Memory B cell (primary cell): ENCODE measurements around the gene SPEG.

Experiments used
- ATAC-seq: fragments of 150-1000 bp; cut with Tn5 transposase; 2 replicates; pipeline ENCODE4 v1.10.0; 2021; ENCODE audit warnings: low read depth, mild to moderate bottlenecking, moderate library complexity
- DNase-seq, 2 donors: peaks; one replicate each; pipeline ENCODE4 v3.0.0; 2022; ENCODE audit warnings: low spot score in 2 of 2
- H3K27ac Mint-ChIP-seq: one replicate; pipeline ENCODE4 v1.8.0; 2022; ENCODE audit warnings: mild to moderate bottlenecking, moderate library complexity, mixed read lengths
- H3K27me3 Mint-ChIP-seq: one replicate; pipeline ENCODE4 v1.8.0; 2022; ENCODE audit warnings: mixed read lengths
- H3K36me3 Mint-ChIP-seq: one replicate; pipeline ENCODE4 v1.8.0; 2022; ENCODE audit warnings: mild to moderate bottlenecking, mixed read lengths
- H3K4me1 Mint-ChIP-seq: one replicate; pipeline ENCODE4 v1.8.0; 2022; ENCODE audit warnings: mixed read lengths
- H3K4me3 Mint-ChIP-seq: one replicate; pipeline ENCODE4 v1.8.0; 2022; ENCODE audit warnings: mild to moderate bottlenecking, moderate library complexity, mixed read lengths
- H3K9me3 Mint-ChIP-seq: one replicate; pipeline ENCODE4 v1.8.0; 2022; ENCODE audit warnings: mixed read lengths

SPEG gene

DNA sequence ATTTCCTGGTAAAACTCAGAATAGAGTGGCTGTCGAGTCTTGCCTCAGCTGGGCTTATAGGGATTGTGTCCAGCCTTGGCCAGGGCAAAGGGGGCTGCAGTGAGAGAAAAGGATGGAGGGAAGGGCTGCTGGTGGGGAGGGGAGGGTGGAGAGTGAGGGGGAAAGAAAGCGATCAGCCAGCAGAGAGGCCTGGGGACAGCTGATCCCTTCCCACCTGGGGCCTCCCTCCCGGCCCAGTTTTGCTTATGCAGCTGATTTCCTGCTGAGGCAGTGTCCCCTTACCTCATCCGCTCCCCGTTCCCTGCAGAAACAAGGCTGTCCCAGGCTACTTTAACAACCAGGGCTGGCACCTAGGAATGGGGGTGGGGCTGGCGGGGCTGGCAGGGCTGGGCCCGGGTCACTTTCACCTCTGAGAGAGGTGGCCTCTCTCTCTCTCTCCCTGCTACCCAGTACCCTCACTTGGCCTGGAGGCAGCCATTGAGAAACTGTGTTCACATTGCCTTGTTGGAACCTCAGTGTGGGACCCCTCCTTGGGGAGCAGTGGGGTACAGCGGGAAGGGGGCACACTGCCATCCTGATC lies 51.8 kb downstream of the SPEG start:
- no peaks in the 10 kb centered on the region for H3K36me3 Mint-ChIP-seq
- ATAC-seq (no peak), DNase-seq (no peak)
- H3K4me1 Mint-ChIP-seq: no peaks in the 10 kb centered on the region
- no peak overlapping the region for H3K4me3 Mint-ChIP-seq
- peaks cover 17% of the 10 kb centered on the region for H3K27me3 Mint-ChIP-seq
- H3K27ac Mint-ChIP-seq: no peak overlapping the region
- no peaks in the 10 kb centered on the region for H3K9me3 Mint-ChIP-seq

DNA sequence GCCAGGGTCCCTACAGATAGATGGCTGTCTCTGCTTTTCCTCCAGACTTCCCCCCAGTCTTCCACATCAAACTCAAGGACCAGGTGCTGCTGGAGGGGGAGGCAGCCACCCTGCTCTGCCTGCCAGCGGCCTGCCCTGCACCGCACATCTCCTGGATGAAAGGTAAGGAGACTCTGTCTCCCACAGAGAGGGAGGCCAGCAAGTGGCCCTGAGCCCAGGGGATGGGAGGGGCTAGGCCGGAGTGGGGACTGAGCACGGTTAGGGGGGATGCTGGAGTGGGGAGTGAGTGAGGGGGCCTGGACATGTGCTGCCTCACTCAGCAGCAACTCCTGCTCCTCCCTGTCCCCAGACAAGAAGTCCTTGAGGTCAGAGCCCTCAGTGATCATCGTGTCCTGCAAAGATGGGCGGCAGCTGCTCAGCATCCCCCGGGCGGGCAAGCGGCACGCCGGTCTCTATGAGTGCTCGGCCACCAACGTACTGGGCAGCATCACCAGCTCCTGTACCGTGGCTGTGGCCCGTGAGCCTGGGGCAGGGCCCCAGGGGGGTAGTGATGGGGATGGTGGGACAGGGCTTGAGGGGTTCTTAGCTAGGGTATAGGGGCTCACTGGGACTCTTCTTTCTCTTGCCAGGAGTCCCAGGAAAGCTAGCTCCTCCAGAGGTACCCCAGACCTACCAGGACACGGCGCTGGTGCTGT lies 53.7 kb downstream of the SPEG start:
- Mint-ChIP-seq H3K9me3 (no peaks in the 10 kb centered on the region), H3K27ac (no peak overlapping the region), H3K36me3 (no peaks in the 10 kb centered on the region), H3K4me1 (no peaks in the 10 kb centered on the region), H3K27me3 (peaks cover 28% of the 10 kb centered on the region), H3K4me3 (no peak overlapping the region)
- ATAC-seq: no peak
- no peak for DNase-seq

DNA sequence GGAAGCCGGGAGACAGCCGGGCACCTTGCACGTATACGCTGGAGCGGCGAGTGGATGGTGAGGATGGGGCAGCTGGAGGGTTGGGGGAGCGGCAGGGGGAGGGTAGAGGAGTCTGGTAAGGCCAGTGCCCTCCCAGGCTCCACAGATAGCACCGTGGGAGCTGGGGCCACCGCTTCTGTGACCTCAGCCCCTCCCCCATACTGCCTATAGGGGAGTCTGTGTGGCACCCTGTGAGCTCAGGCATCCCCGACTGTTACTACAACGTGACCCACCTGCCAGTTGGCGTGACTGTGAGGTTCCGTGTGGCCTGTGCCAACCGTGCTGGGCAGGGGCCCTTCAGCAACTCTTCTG lies 54.2 kb downstream of the SPEG start:
- H3K9me3 Mint-ChIP-seq: no peaks in the 10 kb centered on the region
- no peaks in the 10 kb centered on the region for H3K36me3 Mint-ChIP-seq
- ATAC-seq: no peak
- no peaks in the 10 kb centered on the region for H3K4me1 Mint-ChIP-seq
- no peak overlapping the region for H3K27ac Mint-ChIP-seq
- no peak overlapping the region for H3K4me3 Mint-ChIP-seq
- DNase-seq: no peak
- peaks cover 30% of the 10 kb centered on the region for H3K27me3 Mint-ChIP-seq

DNA sequence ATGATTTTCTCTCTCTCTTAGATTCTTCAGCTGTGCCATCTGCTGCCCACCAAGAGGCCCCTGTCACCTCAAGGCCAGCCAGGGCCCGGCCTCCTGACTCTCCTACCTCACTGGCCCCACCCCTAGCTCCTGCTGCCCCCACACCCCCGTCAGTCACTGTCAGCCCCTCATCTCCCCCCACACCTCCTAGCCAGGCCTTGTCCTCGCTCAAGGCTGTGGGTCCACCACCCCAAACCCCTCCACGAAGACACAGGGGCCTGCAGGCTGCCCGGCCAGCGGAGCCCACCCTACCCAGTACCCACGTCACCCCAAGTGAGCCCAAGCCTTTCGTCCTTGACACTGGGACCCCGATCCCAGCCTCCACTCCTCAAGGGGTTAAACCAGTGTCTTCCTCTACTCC lies 54.7 kb downstream of the SPEG start:
- ATAC-seq (no peak), DNase-seq (no peak)
- Mint-ChIP-seq H3K27me3 (peaks cover 28% of the 10 kb centered on the region), H3K27ac (no peak overlapping the region), H3K36me3 (no peaks in the 10 kb centered on the region), H3K4me1 (no peaks in the 10 kb centered on the region), H3K9me3 (no peaks in the 10 kb centered on the region), H3K4me3 (no peak overlapping the region)

DNA sequence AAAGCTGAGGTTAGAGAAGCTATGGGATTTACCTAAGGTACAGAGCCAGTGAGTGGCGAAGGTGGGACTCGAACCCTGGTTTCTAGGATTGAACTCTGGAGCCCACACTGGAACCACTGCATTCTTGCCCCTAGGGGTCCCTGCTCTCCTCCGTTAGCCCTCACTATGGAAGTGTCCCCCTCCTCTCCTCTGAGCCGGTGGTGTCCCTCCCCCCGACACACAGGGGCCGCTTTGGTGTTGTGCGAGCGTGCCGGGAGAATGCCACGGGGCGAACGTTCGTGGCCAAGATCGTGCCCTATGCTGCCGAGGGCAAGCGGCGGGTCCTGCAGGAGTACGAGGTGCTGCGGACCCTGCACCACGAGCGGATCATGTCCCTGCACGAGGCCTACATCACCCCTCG lies 55.5 kb downstream of the SPEG start:
- Mint-ChIP-seq H3K9me3 (no peaks in the 10 kb centered on the region), H3K27me3 (peaks cover 29% of the 10 kb centered on the region), H3K4me3 (no peak overlapping the region), H3K27ac (no peak overlapping the region), H3K4me1 (no peaks in the 10 kb centered on the region), H3K36me3 (no peaks in the 10 kb centered on the region)
- DNase-seq: no peak
- ATAC-seq: no peak

DNA sequence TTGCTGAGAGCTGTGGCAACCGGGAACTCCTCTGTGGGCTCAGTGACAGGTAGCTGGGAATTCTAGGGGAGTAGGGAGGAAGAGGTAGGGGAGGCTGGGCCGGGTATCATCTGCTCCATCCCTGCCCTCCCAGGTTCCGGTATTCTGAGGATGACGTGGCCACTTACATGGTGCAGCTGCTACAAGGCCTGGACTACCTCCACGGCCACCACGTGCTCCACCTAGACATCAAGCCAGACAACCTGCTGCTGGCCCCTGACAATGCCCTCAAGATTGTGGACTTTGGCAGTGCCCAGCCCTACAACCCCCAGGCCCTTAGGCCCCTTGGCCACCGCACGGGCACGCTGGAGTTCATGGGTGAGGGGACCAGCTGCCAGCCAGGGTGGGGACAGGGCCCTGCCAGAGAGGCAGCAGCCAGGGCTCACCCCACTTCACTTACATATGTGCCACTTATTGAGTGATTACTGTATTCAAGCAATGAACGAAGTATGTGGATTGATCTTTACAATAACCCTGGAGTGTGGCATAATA lies 56.0 kb downstream of the SPEG start:
- H3K27ac Mint-ChIP-seq: no peak overlapping the region
- H3K27me3 Mint-ChIP-seq: peaks cover 29% of the 10 kb centered on the region

DNA sequence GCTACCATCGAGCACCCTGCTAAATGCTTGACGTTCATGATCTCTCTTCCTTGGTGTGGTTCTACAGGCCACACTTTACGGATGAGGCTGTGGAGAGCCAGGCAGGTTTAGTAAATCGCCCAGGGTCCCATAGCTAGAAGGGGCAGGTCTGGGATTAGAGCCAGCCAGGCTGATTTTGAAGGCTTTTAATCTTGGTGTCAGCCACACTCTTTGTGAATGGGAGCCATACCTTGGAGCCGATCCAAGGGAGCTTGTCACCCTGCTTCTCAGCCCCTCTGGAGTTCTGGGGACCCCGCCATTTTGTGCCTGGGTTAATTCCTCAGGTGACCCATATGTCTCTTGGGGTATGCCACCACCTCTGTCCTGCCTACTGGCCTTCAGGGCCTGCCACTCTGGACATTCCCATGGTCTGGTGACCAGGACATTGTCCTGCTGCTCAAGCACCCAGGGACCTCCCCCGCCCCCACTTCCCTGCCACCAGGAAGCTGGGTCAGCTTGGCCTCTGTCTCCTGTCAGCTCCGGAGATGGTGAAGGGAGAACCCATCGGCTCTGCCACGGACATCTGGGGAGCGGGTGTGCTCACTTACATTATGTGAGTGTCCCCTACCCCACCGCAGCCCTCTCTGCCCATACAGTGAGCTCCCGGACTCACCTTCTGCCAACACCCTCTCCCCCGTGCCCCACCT lies 56.8 kb downstream of the SPEG start:
- Mint-ChIP-seq H3K27me3 (peaks cover 32% of the 10 kb centered on the region), H3K9me3 (no peaks in the 10 kb centered on the region)
- no peak for DNase-seq

More for the DNA sequence above, 56.0 kb downstream of the SPEG start:
- Mint-ChIP-seq H3K9me3 (no peaks in the 10 kb centered on the region), H3K4me1 (no peaks in the 10 kb centered on the region), H3K4me3 (no peak overlapping the region), H3K36me3 (no peaks in the 10 kb centered on the region)
- ATAC-seq: no peak
- no peak for DNase-seq

DNA sequence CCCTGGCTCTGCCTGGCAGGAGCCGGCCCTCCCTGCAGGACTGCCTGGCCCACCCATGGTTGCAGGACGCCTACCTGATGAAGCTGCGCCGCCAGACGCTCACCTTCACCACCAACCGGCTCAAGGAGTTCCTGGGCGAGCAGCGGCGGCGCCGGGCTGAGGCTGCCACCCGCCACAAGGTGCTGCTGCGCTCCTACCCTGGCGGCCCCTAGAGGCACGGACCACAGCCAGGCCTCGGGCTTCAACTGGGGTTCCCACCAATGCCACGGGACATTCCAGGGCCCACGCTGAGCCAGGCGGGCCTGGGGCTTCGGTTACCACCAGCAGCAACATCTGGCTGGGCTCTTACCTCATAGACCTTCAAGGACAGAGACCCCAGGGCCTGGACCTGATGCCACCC lies 57.9 kb downstream of the SPEG start:
- ATAC-seq: no peak
- peaks cover 28% of the 10 kb centered on the region for H3K27me3 Mint-ChIP-seq
- no peaks in the 10 kb centered on the region for H3K36me3 Mint-ChIP-seq
- no peak overlapping the region for H3K4me3 Mint-ChIP-seq
- no peak for DNase-seq
- no peaks in the 10 kb centered on the region for H3K9me3 Mint-ChIP-seq
- H3K27ac Mint-ChIP-seq: no peak overlapping the region
- H3K4me1 Mint-ChIP-seq: peaks cover 5% of the 10 kb centered on the region

More for the DNA sequence above, 56.8 kb downstream of the SPEG start:
- H3K27ac Mint-ChIP-seq: no peak overlapping the region
- no peak for ATAC-seq
- peaks cover 3% of the 10 kb centered on the region for H3K4me1 Mint-ChIP-seq
- H3K4me3 Mint-ChIP-seq: no peak overlapping the region
- no peaks in the 10 kb centered on the region for H3K36me3 Mint-ChIP-seq

DNA sequence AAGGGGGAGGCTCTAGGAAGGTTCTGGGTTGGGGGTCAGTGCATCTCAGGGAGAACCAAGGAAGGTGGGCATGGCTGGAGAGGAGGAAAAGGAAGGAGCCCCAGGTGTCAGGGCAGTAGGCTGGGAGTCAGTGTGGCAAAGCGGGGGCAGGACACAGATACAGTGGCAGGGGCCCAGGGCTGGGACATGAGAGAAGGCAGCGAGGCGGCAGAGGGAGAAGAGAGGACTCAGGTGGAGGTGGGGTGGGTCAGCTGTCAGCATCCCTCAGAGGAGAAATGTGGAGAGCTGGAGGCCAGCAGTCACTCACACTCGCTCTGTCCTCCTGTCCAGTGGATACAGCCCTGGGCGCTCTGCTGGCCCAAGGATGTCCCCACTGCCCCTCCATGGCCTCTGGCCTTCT lies 58.4 kb downstream of the SPEG start:
- H3K4me1 Mint-ChIP-seq: peaks cover 5% of the 10 kb centered on the region
- ATAC-seq: no peak
- H3K9me3 Mint-ChIP-seq: no peaks in the 10 kb centered on the region
- H3K27ac Mint-ChIP-seq: no peak overlapping the region
- no peaks in the 10 kb centered on the region for H3K36me3 Mint-ChIP-seq
- DNase-seq: no peak
- H3K4me3 Mint-ChIP-seq: no peak overlapping the region
- H3K27me3 Mint-ChIP-seq: peaks cover 26% of the 10 kb centered on the region

DNA sequence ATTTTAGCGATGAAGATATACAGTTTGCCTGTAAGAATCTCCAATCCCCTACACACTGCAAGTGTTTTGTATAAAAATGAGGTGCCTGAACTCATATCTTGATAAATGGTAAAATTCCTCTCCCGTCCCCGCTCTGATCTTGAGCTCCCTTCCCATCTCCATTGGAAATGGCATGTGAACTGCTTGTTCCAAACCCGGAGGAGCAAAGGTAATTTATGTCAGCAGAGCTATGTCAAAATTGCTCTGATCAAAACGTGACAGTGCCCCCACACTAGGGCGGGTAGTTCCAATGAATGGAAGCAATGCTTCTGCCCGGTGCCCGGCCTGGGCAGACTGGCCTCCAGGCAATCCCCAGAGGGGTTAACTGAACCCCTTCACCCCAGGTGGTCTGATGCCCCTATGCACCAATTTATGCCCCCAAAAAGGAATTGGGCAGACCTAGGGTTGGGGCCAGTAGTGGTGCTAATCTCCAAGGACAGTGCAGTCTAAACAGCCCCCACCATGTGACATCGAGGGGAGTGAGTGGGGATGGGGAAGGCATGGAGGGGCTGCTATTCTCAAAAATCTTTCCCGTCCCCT lies 60.4 kb downstream of the SPEG start:
- Mint-ChIP-seq H3K4me3 (no peak overlapping the region), H3K27me3 (peaks cover 22% of the 10 kb centered on the region), H3K4me1 (peaks cover 20% of the 10 kb centered on the region), H3K9me3 (no peaks in the 10 kb centered on the region), H3K27ac (no peak overlapping the region), H3K36me3 (no peaks in the 10 kb centered on the region)
- ATAC-seq (no peak), DNase-seq (no peak)

DNA sequence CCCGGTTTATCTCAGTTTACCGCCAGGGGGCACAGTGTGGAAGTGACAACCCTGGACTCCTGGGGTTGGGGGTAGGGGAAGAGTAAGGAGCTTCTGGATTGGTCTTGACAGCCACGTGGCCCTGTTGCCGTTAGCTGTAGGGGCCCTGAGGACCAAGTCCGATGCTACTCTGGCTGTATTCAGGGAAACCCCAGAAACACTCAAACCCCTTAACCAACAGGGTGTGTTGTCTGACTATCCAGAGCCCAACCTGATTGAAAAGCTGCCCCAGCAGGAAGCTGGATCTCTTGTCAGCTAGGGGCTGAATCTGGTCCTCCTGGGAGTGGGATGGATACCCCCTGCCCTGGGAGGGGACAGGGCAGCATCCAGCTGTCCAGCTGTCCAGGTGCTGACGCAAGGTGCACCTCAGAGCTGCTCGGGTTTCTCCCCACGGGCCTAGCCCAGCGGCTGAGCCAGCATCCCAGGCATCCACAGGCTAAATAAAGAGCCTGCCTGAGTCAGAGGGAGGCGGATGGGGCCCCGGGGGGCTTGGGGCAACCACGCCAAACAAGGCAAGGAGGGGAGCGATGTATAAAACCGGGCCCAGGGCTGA lies 61.0 kb downstream of the SPEG start:
- peak in 1 of 2 donors; percentile 32 for DNase-seq
- peaks cover 23% of the 10 kb centered on the region for H3K4me1 Mint-ChIP-seq

DNA sequence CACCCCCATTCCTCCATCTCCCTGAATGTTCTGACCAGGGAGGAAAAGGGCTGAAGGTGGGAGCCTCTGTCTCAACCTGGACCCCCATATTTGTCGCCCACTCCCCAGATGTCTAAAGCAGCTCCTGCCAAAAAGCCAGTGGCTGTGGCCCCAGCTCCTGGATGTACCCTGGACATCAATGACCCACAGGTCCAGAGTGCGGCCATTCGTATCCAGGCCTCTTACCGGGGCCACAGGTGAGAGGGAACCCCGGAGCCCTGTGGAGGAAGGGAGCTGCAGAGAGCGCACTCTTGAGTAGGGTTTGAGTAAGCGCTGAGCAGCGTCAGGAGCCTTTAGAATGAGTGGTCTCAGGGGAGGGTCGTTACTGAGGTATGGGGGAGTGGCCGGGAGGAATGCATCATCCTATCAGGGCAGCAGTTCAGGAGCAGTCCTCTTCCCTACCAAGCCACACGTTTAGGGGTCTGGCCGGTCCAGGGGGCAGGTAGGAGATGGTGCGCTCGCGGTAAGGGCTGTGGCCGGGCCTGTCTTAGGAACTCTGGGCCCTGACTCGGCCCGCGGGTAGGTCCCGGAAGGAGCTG lies 61.7 kb downstream of the SPEG start:
- no peaks in the 10 kb centered on the region for H3K9me3 Mint-ChIP-seq
- peaks cover 22% of the 10 kb centered on the region for H3K27me3 Mint-ChIP-seq
- H3K27ac Mint-ChIP-seq: no peak overlapping the region
- peak overlapping the region; percentile 35 for H3K4me3 Mint-ChIP-seq
- ATAC-seq: no peak
- H3K36me3 Mint-ChIP-seq: peaks cover under 1% of the 10 kb centered on the region
- H3K4me1 Mint-ChIP-seq: peaks cover 23% of the 10 kb centered on the region
- DNase-seq: no peak

More for the DNA sequence above, 61.0 kb downstream of the SPEG start:
- Mint-ChIP-seq H3K4me3 (no peak overlapping the region), H3K36me3 (no peaks in the 10 kb centered on the region), H3K9me3 (no peaks in the 10 kb centered on the region), H3K27ac (no peak overlapping the region), H3K27me3 (peaks cover 22% of the 10 kb centered on the region)
- no peak for ATAC-seq

DNA sequence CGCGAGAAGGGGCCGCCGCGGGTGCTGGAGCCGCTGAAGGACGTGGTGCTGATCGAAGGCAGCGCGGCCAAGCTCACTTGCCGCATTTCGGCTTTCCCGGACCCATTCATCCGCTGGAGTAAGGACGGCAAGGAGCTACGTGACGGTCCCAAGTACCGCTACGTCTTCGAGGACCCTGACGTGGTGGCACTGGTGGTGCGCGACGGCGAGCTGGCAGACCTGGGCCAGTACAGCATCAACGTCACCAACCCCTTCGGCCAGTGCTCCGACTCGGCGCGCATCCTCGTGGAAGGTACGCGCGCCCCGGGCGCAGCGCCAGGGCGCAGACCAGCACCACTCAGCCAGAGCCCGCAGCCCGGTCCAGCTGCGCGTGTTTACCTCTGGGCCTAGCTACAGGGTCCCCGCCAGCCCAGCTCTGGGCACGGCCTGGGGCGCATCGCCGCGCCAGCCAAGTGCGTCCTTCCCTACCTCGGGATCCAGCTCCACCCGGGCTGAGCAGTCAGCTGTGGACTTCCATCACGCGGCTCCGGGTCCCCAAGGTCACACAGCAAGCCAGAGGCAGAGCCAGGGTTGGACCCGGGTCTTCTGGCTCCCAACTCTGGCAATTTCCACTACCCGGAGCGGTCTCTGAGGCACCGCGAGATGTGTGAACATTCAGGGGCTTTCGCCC lies 62.3 kb downstream of the SPEG start:
- H3K36me3 Mint-ChIP-seq: peaks cover 3% of the 10 kb centered on the region
- no peak overlapping the region for H3K27ac Mint-ChIP-seq
- peak overlapping the region; percentile 94 for H3K4me3 Mint-ChIP-seq
- peaks cover 23% of the 10 kb centered on the region for H3K4me1 Mint-ChIP-seq
- peaks cover 19% of the 10 kb centered on the region for H3K27me3 Mint-ChIP-seq
- no peak for ATAC-seq
- no peaks in the 10 kb centered on the region for H3K9me3 Mint-ChIP-seq
- no peak for DNase-seq
